ENCODE data around the gene FDX1. TPM values are rescaled to one million over a fixed set of nuclear protein-coding genes. Genes with fewer than 3 reads are reported as not detected.

FDX1 gene
- total RNA-seq, 1 donor from 2014 or later = 13.0 TPM

DNA sequence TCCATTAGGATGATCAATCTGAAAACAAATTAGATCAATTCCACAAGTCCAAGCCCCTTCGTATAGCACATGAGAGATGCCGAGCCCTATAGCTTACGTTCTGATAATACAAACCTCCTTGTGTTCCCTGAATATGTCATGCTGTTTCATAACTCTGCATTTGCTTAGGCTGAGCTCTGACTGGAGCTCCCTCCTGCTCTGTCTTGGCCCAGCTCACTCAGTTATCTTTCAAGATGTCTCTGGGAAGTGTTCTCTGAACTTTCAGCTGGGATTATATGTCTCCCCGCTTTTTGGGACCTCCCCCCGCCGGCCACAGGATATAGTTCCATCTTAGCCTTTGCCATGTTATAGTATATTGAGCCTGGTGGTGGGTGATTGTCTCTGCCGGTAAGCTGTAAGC is 44.0 kb downstream of the FDX1 start:
- Mint-ChIP-seq H3K27me3 (ENCODE audit: insufficient read depth, low read depth) (no peaks in the 10 kb centered on the region), H3K27ac (no peak overlapping the region), H3K4me1 (peaks cover 12% of the 10 kb centered on the region), H3K36me3 (peaks cover 3% of the 10 kb centered on the region), H3K9me3 (no peaks in the 10 kb centered on the region), H3K4me3 (no peak overlapping the region)
- Histone ChIP-seq H3K4me2 (no peak overlapping the region), H3K9ac (no peak overlapping the region), H2AFZ (replicated peaks) (no peak overlapping the region), H3K79me2 (ENCODE audit: low read depth) (no peaks in the 10 kb centered on the region), H3K27me3 (no peaks in the 10 kb centered on the region), H3K27ac (no peak overlapping the region), H3K9me3 (ENCODE audit: low read depth) (no peaks in the 10 kb centered on the region), H3K4me1 (peaks cover 3% of the 10 kb centered on the region), H3K36me3 (no peaks in the 10 kb centered on the region), H3K4me3 (no peak overlapping the region), H4K20me1 (ENCODE audit: low read depth) (no peaks in the 10 kb centered on the region), H3F3A (ENCODE audit: low read depth) (no peaks in the 10 kb centered on the region)
- no peak for DNase-seq (ENCODE audit: low spot score)
- TF ChIP-seq EZH2phosphoT487 (IDR thresholded peaks at IDR 0.05) (no peak), EZH2 (IDR thresholded peaks at IDR 0.05) (no peak)
- TF ChIP-seq, protein P1, sequence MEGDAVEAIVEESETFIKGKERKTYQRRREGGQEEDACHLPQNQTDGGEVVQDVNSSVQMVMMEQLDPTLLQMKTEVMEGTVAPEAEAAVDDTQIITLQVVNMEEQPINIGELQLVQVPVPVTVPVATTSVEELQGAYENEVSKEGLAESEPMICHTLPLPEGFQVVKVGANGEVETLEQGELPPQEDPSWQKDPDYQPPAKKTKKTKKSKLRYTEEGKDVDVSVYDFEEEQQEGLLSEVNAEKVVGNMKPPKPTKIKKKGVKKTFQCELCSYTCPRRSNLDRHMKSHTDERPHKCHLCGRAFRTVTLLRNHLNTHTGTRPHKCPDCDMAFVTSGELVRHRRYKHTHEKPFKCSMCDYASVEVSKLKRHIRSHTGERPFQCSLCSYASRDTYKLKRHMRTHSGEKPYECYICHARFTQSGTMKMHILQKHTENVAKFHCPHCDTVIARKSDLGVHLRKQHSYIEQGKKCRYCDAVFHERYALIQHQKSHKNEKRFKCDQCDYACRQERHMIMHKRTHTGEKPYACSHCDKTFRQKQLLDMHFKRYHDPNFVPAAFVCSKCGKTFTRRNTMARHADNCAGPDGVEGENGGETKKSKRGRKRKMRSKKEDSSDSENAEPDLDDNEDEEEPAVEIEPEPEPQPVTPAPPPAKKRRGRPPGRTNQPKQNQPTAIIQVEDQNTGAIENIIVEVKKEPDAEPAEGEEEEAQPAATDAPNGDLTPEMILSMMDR (IDR thresholded peaks at IDR 0.05) = no peak

DNA sequence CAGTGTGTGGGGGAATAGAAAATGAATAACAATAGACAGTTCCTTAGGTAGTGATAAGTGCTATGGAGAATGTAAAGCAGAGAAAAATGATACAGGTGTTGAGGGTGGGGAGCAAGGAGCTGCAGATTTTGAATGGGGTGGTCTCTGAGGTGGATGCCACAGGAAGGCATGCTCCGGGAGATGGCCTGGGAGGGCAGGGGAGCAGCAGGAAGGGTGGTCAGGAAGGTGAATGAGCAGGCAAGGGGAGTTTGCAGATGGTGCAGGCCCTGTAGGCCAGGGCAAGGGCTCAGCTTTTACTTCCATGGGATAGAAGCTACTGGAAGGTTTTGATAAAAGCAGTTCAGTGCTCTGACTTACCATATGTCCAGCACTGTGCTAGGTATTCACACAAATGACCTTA is 44.8 kb downstream of the FDX1 start:
- DNase-seq (ENCODE audit: low spot score) = no peak
- peaks cover 12% of the 10 kb centered on the region for H3K4me1 Mint-ChIP-seq
- H3K4me3 Mint-ChIP-seq = no peak overlapping the region
- TF ChIP-seq, protein P1 (IDR thresholded peaks at IDR 0.05) = no peak
- TF ChIP-seq EZH2 (IDR thresholded peaks at IDR 0.05) (no peak), EZH2phosphoT487 (IDR thresholded peaks at IDR 0.05) (no peak)
- H3K4me1 ChIP-seq = peaks cover 3% of the 10 kb centered on the region
- H3K4me3 ChIP-seq = no peak overlapping the region
- H4K20me1 ChIP-seq (ENCODE audit: low read depth) = no peaks in the 10 kb centered on the region
- no peaks in the 10 kb centered on the region for H3K27me3 Mint-ChIP-seq (ENCODE audit: insufficient read depth, low read depth)
- no peaks in the 10 kb centered on the region for H3K9me3 Mint-ChIP-seq
- H3K27me3 ChIP-seq = no peaks in the 10 kb centered on the region
- no peak overlapping the region for H2AFZ ChIP-seq (replicated peaks)
- no peak overlapping the region for H3K4me2 ChIP-seq
- H3K9me3 ChIP-seq (ENCODE audit: low read depth) = no peaks in the 10 kb centered on the region
- no peaks in the 10 kb centered on the region for H3F3A ChIP-seq (ENCODE audit: low read depth)
- H3K36me3 Mint-ChIP-seq = no peaks in the 10 kb centered on the region
- no peaks in the 10 kb centered on the region for H3K79me2 ChIP-seq (ENCODE audit: low read depth)
- H3K27ac ChIP-seq = no peak overlapping the region
- H3K9ac ChIP-seq = no peak overlapping the region
- H3K36me3 ChIP-seq = no peaks in the 10 kb centered on the region
- H3K27ac Mint-ChIP-seq = no peak overlapping the region

DNA sequence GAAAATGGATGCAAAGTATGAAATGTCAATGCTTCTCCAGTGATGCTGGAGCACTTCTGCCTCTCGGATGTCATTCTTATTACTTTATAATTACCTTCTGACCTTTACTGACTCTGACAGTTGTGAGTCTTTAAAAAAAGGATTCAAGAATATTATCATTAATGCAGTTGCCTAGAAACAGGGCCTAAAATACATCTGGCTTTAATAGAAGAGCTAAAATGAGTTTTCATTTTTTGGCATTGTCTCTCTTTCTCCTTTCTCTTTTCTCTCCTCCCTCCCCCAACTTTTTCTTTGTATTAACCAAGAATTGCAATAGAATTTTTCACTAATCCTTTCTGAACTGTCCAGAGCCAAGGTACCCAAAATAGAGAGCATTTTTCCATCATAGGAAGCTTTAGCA is 45.9 kb downstream of the FDX1 start:
- Histone ChIP-seq H4K20me1 (ENCODE audit: low read depth) (no peaks in the 10 kb centered on the region), H3F3A (ENCODE audit: low read depth) (no peaks in the 10 kb centered on the region), H3K79me2 (ENCODE audit: low read depth) (no peaks in the 10 kb centered on the region), H3K27me3 (no peaks in the 10 kb centered on the region), H2AFZ (replicated peaks) (no peak overlapping the region), H3K9me3 (ENCODE audit: low read depth) (no peaks in the 10 kb centered on the region), H3K4me2 (no peak overlapping the region), H3K36me3 (no peaks in the 10 kb centered on the region), H3K27ac (no peak overlapping the region), H3K4me1 (peaks cover 3% of the 10 kb centered on the region), H3K4me3 (no peak overlapping the region), H3K9ac (no peak overlapping the region)
- Mint-ChIP-seq H3K27me3 (ENCODE audit: insufficient read depth, low read depth) (no peaks in the 10 kb centered on the region), H3K9me3 (no peaks in the 10 kb centered on the region), H3K27ac (no peak overlapping the region), H3K36me3 (no peaks in the 10 kb centered on the region), H3K4me3 (no peak overlapping the region), H3K4me1 (peaks cover 20% of the 10 kb centered on the region)
- TF ChIP-seq EZH2 (IDR thresholded peaks at IDR 0.05) (no peak), EZH2phosphoT487 (IDR thresholded peaks at IDR 0.05) (no peak)
- TF ChIP-seq, protein P1 (IDR thresholded peaks at IDR 0.05) = no peak
- DNase-seq (ENCODE audit: low spot score) = no peak
